Transverse colon (tissue), 4 donors: ENCODE measurements around the gene FBN2.

ENCODE experiments used
- CTCF ChIP-seq, 5 experiments: fragments of 200-600 bp in 3 of 5; fragments of 450-650 bp in 2 of 5; sonication (generic) in 3 of 5; IDR thresholded peaks; 1 replicate in 2 of 5; 2 replicates in 3 of 5; pipeline ENCODE4 v1.5.1; 2016 to 2017; ENCODE audit warnings: antibody characterized with exemption in 5 of 5, inconsistent platforms in 3 of 5, mild to moderate bottlenecking in 2 of 5, moderate library complexity in 1 of 5
- EP300 ChIP-seq: sonication (generic); formaldehyde crosslinking; IDR thresholded peaks from one replicate; pipeline ENCODE4 v1.6.1; 2017; ENCODE audit warnings: antibody characterized with exemption, low read depth
- POLR2A ChIP-seq: fragments of 450-650 bp; IDR thresholded peaks from one replicate; pipeline ENCODE4 v1.6.1; 2016; ENCODE audit warnings: antibody characterized with exemption, mild to moderate bottlenecking, moderate library complexity
- POLR2AphosphoS5 ChIP-seq, 3 donors: sonication (generic); formaldehyde crosslinking; IDR thresholded peaks; one replicate each; pipeline ENCODE4 v1.6.1; 2016; ENCODE audit warnings: antibody characterized with exemption in 3 of 3

- TF ChIP-seq CTCF (IDR thresholded peaks at IDR 0.05) (no peak), POLR2AphosphoS5 (IDR thresholded peaks at IDR 0.05) (no peak), POLR2A (no peak), EP300 (no peak)
Observed at GRCh38 chr5:128528126-128528525, 9.9 kb downstream of the FBN2 start.
